KMS-11 (cell line): Measurements from ENCODE around the gene MAML2.

Experiments
- H2AFZ ChIP-seq: fragments of 200-600 bp; sonication (generic); 2 replicates; pipeline ENCODE4 v1.6.1; 2016; ENCODE audit warnings: antibody characterized with exemption, mixed run types, low read depth
- H3K27ac ChIP-seq: fragments of 200-600 bp; sonication (generic); 2 replicates; pipeline ENCODE4 v1.6.1; 2016; ENCODE audit warnings: mild to moderate bottlenecking, mixed run types
- H3K27me3 ChIP-seq: fragments of 200-600 bp; sonication (generic); 2 replicates; pipeline ENCODE4 v1.6.1; 2017; ENCODE audit warnings: mild to moderate bottlenecking, low read depth, mixed run types, moderate library complexity; ENCODE audit not compliant: insufficient read depth
- H3K36me3 ChIP-seq: fragments of 200-600 bp; sonication (generic); 2 replicates; pipeline ENCODE4 v1.6.1; 2017; ENCODE audit warnings: mild to moderate bottlenecking, mixed run types; ENCODE audit not compliant: insufficient read depth
- H3K4me1 ChIP-seq: fragments of 200-600 bp; sonication (generic); 2 replicates; pipeline ENCODE4 v1.6.1; 2016; ENCODE audit warnings: mild to moderate bottlenecking, low read depth, mixed run types; ENCODE audit not compliant: poor library complexity, severe bottlenecking
- H3K4me2 ChIP-seq: fragments of 200-600 bp; sonication (generic); 2 replicates; pipeline ENCODE4 v1.7.0; 2016; ENCODE audit warnings: mild to moderate bottlenecking, mixed run types
- H3K4me3 ChIP-seq: fragments of 200-600 bp; sonication (generic); IDR thresholded peaks from 2 replicates; pipeline ENCODE4 v1.6.1; 2017; ENCODE audit warnings: low read depth, low read length, mixed read lengths; ENCODE audit not compliant: insufficient read depth
- H3K79me2 ChIP-seq: fragments of 200-600 bp; sonication (generic); 2 replicates; pipeline ENCODE4 v1.6.1; 2016; ENCODE audit warnings: low read depth, mixed run types; ENCODE audit not compliant: insufficient read depth
- H3K9ac ChIP-seq: fragments of 200-600 bp; sonication (generic); 2 replicates; pipeline ENCODE4 v1.6.1; 2016; ENCODE audit warnings: mild to moderate bottlenecking, mixed run types
- H4K20me1 ChIP-seq: fragments of 200-600 bp; sonication (generic); 2 replicates; pipeline ENCODE4 v1.6.1; 2016; ENCODE audit warnings: mild to moderate bottlenecking, mixed run types; ENCODE audit not compliant: insufficient read depth
- CTCF ChIP-seq: fragments of 200-600 bp; sonication (generic); conservative IDR thresholded peaks from 2 replicates; pipeline ENCODE4 v1.6.1; 2017; ENCODE audit warnings: low read depth, mild to moderate bottlenecking, antibody characterized with exemption, low read length, moderate library complexity, mixed read lengths

MAML2 gene

GRCh38 chr11:96144553-96144952, 198.4 kb downstream of the MAML2 start:
- H3K79me2 ChIP-seq = no peaks in the 10 kb centered on the region
- no peak overlapping the region for H3K4me3 ChIP-seq
- no peaks in the 10 kb centered on the region for H3K27me3 ChIP-seq
- H3K4me1 ChIP-seq = no peaks in the 10 kb centered on the region
- TF ChIP-seq CTCF = no peak
- no peak overlapping the region for H3K4me2 ChIP-seq
- no peaks in the 10 kb centered on the region for H3K36me3 ChIP-seq
- no peaks in the 10 kb centered on the region for H4K20me1 ChIP-seq
- no peak overlapping the region for H2AFZ ChIP-seq
- no peak overlapping the region for H3K9ac ChIP-seq
- H3K27ac ChIP-seq = no peak overlapping the region

- Histone ChIP-seq H3K27me3 (no peaks in the 10 kb centered on the region), H3K79me2 (no peaks in the 10 kb centered on the region), H2AFZ (no peak overlapping the region), H4K20me1 (no peaks in the 10 kb centered on the region), H3K4me1 (no peaks in the 10 kb centered on the region), H3K4me3 (no peak overlapping the region), H3K9ac (no peak overlapping the region), H3K36me3 (no peaks in the 10 kb centered on the region), H3K27ac (no peak overlapping the region), H3K4me2 (no peak overlapping the region)
- no peak for TF ChIP-seq CTCF
Measured at GRCh38 chr11:96143041-96143521, 199.9 kb downstream of the MAML2 start.

GRCh38 chr11:96141626-96142025, 201.4 kb downstream of the MAML2 start:
- no peak overlapping the region for H3K27ac ChIP-seq
- H4K20me1 ChIP-seq = no peaks in the 10 kb centered on the region
- TF ChIP-seq CTCF = no peak
- no peaks in the 10 kb centered on the region for H3K36me3 ChIP-seq
- H3K4me3 ChIP-seq = no peak overlapping the region
- H2AFZ ChIP-seq = no peak overlapping the region
- H3K9ac ChIP-seq = no peak overlapping the region
- H3K4me1 ChIP-seq = no peaks in the 10 kb centered on the region
- no peak overlapping the region for H3K4me2 ChIP-seq
- no peaks in the 10 kb centered on the region for H3K27me3 ChIP-seq
- no peaks in the 10 kb centered on the region for H3K79me2 ChIP-seq

- no peak overlapping the region for H3K27ac ChIP-seq
- no peaks in the 10 kb centered on the region for H3K27me3 ChIP-seq
- no peaks in the 10 kb centered on the region for H4K20me1 ChIP-seq
- H3K4me3 ChIP-seq = no peak overlapping the region
- no peaks in the 10 kb centered on the region for H3K36me3 ChIP-seq
- H2AFZ ChIP-seq = no peak overlapping the region
- no peaks in the 10 kb centered on the region for H3K79me2 ChIP-seq
- H3K9ac ChIP-seq = no peak overlapping the region
- no peaks in the 10 kb centered on the region for H3K4me1 ChIP-seq
- no peak overlapping the region for H3K4me2 ChIP-seq
- TF ChIP-seq CTCF = no peak
Measured at GRCh38 chr11:96139691-96140090, 203.3 kb downstream of the MAML2 start.
